ENCODE measurements around the gene LARP4B. TPM values are rescaled to one million over a fixed set of nuclear protein-coding genes. Genes with fewer than 3 reads are reported as not detected.

The LARP4B gene
- total RNA-seq, 2 experiments from 2014 or later: 33.1 to 40.2 TPM

DNA sequence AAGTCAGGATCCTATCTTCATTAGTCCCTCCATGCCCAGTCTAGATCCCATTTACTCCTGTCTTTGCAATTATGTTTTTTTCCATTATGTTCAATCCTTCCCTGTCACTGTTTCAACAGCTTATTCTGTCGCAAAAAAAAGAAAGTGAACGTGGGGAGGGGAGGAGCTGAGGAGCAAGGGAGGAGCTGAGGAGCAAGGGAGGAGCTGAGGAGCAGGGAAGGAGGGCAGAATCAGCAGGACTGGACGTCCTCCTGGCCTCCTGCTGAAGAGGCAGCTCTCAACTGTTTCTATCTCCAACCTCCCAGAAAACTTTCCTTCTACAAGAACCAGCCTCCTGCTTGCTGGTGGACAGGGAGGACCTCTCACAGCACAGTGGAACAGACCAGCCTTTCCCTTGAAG is 26.0 kb downstream of the LARP4B start:
- Mint-ChIP-seq H3K27ac (no peak overlapping the region), H3K4me3 (no peak overlapping the region), H3K9me3 (no peaks in the 10 kb centered on the region), H3K36me3 (ENCODE audit: low read depth) (peaks cover 40% of the 10 kb centered on the region), H3K27me3 (no peaks in the 10 kb centered on the region), H3K4me1 (ENCODE audit: low read depth) (peaks cover 56% of the 10 kb centered on the region)
- peaks cover 3% of the 10 kb centered on the region for H3K4me1 ChIP-seq (ENCODE audit: insufficient read depth, low read length)
- intact Hi-C loops (cut with DNase I, micrococcal nuclease): no loop called here
- ATAC-seq (ENCODE audit: poor library complexity) (no peak), DNase-seq (no peak)
- ChIA-PET POLR2A (no interaction called here), CTCF (no interaction called here)
- no peak overlapping the region for H3K4me3 ChIP-seq (ENCODE audit: low read length)
- TF ChIP-seq, protein P1, sequence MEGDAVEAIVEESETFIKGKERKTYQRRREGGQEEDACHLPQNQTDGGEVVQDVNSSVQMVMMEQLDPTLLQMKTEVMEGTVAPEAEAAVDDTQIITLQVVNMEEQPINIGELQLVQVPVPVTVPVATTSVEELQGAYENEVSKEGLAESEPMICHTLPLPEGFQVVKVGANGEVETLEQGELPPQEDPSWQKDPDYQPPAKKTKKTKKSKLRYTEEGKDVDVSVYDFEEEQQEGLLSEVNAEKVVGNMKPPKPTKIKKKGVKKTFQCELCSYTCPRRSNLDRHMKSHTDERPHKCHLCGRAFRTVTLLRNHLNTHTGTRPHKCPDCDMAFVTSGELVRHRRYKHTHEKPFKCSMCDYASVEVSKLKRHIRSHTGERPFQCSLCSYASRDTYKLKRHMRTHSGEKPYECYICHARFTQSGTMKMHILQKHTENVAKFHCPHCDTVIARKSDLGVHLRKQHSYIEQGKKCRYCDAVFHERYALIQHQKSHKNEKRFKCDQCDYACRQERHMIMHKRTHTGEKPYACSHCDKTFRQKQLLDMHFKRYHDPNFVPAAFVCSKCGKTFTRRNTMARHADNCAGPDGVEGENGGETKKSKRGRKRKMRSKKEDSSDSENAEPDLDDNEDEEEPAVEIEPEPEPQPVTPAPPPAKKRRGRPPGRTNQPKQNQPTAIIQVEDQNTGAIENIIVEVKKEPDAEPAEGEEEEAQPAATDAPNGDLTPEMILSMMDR (IDR thresholded peaks at IDR 0.05): no peak
- H3K9me3 ChIP-seq (ENCODE audit: control insufficient read depth in 1 of 2, insufficient read depth in 1 of 2, low read length in 2 of 2): no peaks in the 10 kb centered on the region
- H3K27ac ChIP-seq (ENCODE audit: low read depth in 1 of 2, low read length in 2 of 2): no peak overlapping the region
- peaks cover 19% of the 10 kb centered on the region for H3K36me3 ChIP-seq (ENCODE audit: insufficient read depth, low read length)
- H3K27me3 ChIP-seq (ENCODE audit: control insufficient read depth in 1 of 2, insufficient read depth in 2 of 2, low read length in 2 of 2): no peaks in the 10 kb centered on the region

DNA sequence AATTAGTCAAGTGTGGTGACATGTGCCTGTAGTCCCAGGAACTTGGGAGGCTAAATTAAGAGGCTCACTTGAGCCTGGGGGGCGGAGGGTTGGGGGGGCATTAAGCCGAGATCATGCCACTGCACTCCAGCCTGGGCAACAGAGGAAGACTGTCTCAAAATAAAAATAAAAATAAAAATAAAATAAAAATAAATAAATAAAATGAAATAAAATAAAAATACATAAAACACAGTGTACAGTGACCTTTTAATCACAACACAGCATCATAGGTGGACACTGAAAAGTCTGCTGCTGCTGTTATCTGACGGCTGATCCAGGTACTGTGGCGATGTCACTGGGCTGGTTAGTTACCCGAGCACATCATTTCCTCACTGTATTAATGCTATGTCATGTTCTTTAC is 27.1 kb downstream of the LARP4B start:
- CTCF ChIA-PET: no interaction called here
- no peak overlapping the region for H3K4me3 ChIP-seq (ENCODE audit: low read length)
- H3K27me3 ChIP-seq (ENCODE audit: control insufficient read depth in 1 of 2, insufficient read depth in 2 of 2, low read length in 2 of 2): no peaks in the 10 kb centered on the region
- no peak overlapping the region for H3K27ac ChIP-seq (ENCODE audit: low read depth in 1 of 2, low read length in 2 of 2)
- H3K9me3 Mint-ChIP-seq: no peaks in the 10 kb centered on the region
- H3K4me1 Mint-ChIP-seq (ENCODE audit: low read depth): peaks cover 56% of the 10 kb centered on the region
- H3K36me3 Mint-ChIP-seq (ENCODE audit: low read depth): peaks cover 34% of the 10 kb centered on the region
- peak overlapping the region; percentile 42 for H3K27ac Mint-ChIP-seq
- POLR2A ChIA-PET: interaction anchor here (1.2 kb wide), 1 partner anchor 145 kb away, joined by 3 read pairs; the partner anchor contains the start of gene IDI1
- TF ChIP-seq, protein P1 (IDR thresholded peaks at IDR 0.05): no peak
- peaks cover 11% of the 10 kb centered on the region for H3K36me3 ChIP-seq (ENCODE audit: insufficient read depth, low read length)
- H3K4me1 ChIP-seq (ENCODE audit: insufficient read depth, low read length): peaks cover 6% of the 10 kb centered on the region
- intact Hi-C loops (cut with DNase I, micrococcal nuclease): no loop called here
- H3K4me3 Mint-ChIP-seq: no peak overlapping the region
- ATAC-seq (ENCODE audit: poor library complexity): no peak
- H3K27me3 Mint-ChIP-seq: no peaks in the 10 kb centered on the region
- DNase-seq: no peak
- H3K9me3 ChIP-seq (ENCODE audit: control insufficient read depth in 1 of 2, insufficient read depth in 1 of 2, low read length in 2 of 2): no peaks in the 10 kb centered on the region

DNA sequence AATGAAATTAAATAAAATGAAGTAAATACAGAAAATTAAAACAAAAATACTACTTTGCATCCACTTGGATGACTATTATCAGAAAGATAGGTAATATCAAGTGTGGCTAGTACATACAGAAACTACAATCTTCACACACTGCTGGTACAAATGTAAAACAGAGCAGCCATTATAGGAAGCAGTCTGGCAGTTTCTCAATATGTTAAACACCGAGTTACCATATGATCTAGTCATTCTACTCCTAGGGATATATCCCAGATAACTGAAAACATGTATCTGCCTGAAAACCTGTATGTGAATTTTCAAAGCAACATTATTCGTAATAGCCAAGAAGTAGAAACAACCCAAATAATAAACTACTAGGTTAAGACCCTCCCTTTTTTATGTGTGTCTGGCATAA is 33.4 kb downstream of the LARP4B start:
- peaks cover 75% of the 10 kb centered on the region for H3K4me1 Mint-ChIP-seq (ENCODE audit: low read depth)
- ChIA-PET CTCF (no interaction called here), POLR2A (no interaction called here)
- no peaks in the 10 kb centered on the region for H3K27me3 Mint-ChIP-seq
- DNase-seq: no peak
- no peak for ATAC-seq (ENCODE audit: poor library complexity)
- H3K27ac Mint-ChIP-seq: no peak overlapping the region
- TF ChIP-seq, protein P1 (IDR thresholded peaks at IDR 0.05): no peak
- Histone ChIP-seq H3K9me3 (ENCODE audit: control insufficient read depth in 1 of 2, insufficient read depth in 1 of 2, low read length in 2 of 2) (no peaks in the 10 kb centered on the region), H3K36me3 (ENCODE audit: insufficient read depth, low read length) (peaks cover 3% of the 10 kb centered on the region), H3K4me1 (ENCODE audit: insufficient read depth, low read length) (peaks cover 6% of the 10 kb centered on the region), H3K27me3 (ENCODE audit: control insufficient read depth in 1 of 2, insufficient read depth in 2 of 2, low read length in 2 of 2) (no peaks in the 10 kb centered on the region), H3K27ac (ENCODE audit: low read depth in 1 of 2, low read length in 2 of 2) (no peak overlapping the region), H3K4me3 (ENCODE audit: low read length) (no peak overlapping the region)
- intact Hi-C loops (cut with DNase I, micrococcal nuclease): no loop called here
- H3K4me3 Mint-ChIP-seq: no peak overlapping the region
- H3K9me3 Mint-ChIP-seq: no peaks in the 10 kb centered on the region
- H3K36me3 Mint-ChIP-seq (ENCODE audit: low read depth): peaks cover 10% of the 10 kb centered on the region

Data from CD4-positive, alpha-beta T cell (primary cell).